ENCODE results near the gene CPTP.

DNA sequence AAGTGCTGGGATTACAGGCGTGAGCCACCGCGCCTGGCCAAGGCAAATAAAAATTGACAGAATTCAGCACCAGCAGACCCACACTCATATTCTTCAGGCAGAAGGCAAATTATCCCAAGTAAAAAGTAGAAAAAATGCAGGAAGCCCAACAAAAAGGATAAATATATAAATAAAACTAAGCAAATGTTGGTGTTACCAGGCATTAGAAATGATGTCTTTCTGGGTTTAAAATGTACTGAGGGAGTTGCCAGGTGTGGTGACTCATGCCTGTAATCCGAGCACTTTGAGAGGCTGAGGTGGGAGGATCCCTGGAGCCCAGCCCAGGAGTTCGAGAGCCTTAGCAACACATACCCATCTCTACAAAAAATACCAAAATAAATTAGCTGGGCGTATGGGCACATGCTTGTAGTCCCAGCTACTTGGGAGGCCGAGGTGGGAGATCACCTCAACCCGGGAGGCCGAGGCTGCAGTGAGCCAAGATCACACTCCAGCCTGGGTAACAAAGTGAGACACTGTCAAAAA, 6.4 kb upstream of the CPTP start:
- TF ChIP-seq, protein P1, sequence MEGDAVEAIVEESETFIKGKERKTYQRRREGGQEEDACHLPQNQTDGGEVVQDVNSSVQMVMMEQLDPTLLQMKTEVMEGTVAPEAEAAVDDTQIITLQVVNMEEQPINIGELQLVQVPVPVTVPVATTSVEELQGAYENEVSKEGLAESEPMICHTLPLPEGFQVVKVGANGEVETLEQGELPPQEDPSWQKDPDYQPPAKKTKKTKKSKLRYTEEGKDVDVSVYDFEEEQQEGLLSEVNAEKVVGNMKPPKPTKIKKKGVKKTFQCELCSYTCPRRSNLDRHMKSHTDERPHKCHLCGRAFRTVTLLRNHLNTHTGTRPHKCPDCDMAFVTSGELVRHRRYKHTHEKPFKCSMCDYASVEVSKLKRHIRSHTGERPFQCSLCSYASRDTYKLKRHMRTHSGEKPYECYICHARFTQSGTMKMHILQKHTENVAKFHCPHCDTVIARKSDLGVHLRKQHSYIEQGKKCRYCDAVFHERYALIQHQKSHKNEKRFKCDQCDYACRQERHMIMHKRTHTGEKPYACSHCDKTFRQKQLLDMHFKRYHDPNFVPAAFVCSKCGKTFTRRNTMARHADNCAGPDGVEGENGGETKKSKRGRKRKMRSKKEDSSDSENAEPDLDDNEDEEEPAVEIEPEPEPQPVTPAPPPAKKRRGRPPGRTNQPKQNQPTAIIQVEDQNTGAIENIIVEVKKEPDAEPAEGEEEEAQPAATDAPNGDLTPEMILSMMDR (IDR thresholded peaks at IDR 0.05; ENCODE audit: low read depth, low read length, missing input control): no peak
- TF ChIP-seq, protein P2, sequence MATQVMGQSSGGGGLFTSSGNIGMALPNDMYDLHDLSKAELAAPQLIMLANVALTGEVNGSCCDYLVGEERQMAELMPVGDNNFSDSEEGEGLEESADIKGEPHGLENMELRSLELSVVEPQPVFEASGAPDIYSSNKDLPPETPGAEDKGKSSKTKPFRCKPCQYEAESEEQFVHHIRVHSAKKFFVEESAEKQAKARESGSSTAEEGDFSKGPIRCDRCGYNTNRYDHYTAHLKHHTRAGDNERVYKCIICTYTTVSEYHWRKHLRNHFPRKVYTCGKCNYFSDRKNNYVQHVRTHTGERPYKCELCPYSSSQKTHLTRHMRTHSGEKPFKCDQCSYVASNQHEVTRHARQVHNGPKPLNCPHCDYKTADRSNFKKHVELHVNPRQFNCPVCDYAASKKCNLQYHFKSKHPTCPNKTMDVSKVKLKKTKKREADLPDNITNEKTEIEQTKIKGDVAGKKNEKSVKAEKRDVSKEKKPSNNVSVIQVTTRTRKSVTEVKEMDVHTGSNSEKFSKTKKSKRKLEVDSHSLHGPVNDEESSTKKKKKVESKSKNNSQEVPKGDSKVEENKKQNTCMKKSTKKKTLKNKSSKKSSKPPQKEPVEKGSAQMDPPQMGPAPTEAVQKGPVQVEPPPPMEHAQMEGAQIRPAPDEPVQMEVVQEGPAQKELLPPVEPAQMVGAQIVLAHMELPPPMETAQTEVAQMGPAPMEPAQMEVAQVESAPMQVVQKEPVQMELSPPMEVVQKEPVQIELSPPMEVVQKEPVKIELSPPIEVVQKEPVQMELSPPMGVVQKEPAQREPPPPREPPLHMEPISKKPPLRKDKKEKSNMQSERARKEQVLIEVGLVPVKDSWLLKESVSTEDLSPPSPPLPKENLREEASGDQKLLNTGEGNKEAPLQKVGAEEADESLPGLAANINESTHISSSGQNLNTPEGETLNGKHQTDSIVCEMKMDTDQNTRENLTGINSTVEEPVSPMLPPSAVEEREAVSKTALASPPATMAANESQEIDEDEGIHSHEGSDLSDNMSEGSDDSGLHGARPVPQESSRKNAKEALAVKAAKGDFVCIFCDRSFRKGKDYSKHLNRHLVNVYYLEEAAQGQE (IDR thresholded peaks at IDR 0.05): no peak
- no peak for TF ChIP-seq RAD21 (IDR thresholded peaks at IDR 0.05)
- no peak for TF ChIP-seq EGR1 (IDR thresholded peaks at IDR 0.05; ENCODE audit: low read depth in 2 of 2)
- TF ChIP-seq, protein P3, sequence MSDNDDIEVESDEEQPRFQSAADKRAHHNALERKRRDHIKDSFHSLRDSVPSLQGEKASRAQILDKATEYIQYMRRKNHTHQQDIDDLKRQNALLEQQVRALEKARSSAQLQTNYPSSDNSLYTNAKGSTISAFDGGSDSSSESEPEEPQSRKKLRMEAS (IDR thresholded peaks at IDR 0.05): no peak
- TF ChIP-seq, protein P4, sequence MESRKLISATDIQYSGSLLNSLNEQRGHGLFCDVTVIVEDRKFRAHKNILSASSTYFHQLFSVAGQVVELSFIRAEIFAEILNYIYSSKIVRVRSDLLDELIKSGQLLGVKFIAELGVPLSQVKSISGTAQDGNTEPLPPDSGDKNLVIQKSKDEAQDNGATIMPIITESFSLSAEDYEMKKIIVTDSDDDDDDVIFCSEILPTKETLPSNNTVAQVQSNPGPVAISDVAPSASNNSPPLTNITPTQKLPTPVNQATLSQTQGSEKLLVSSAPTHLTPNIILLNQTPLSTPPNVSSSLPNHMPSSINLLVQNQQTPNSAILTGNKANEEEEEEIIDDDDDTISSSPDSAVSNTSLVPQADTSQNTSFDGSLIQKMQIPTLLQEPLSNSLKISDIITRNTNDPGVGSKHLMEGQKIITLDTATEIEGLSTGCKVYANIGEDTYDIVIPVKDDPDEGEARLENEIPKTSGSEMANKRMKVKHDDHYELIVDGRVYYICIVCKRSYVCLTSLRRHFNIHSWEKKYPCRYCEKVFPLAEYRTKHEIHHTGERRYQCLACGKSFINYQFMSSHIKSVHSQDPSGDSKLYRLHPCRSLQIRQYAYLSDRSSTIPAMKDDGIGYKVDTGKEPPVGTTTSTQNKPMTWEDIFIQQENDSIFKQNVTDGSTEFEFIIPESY (IDR thresholded peaks at IDR 0.05): no peak
- TF ChIP-seq JUND (IDR thresholded peaks at IDR 0.05): peak; percentile 95 to 97
- no peak for TF ChIP-seq RXRA (IDR thresholded peaks at IDR 0.05)
- TF ChIP-seq TAF1 (conservative IDR thresholded peaks at IDR 0.05): no peak
- TF ChIP-seq FOXA2 (IDR thresholded peaks at IDR 0.05): no peak
- TF ChIP-seq GABPA (IDR thresholded peaks at IDR 0.05 in 1 of 2, conservative IDR thresholded peaks at IDR 0.05 in 1 of 2): no peak
- TF ChIP-seq SP1 (IDR thresholded peaks at IDR 0.05): no peak
- TF ChIP-seq HNF4A (conservative IDR thresholded peaks at IDR 0.05): no peak
- no peak for TF ChIP-seq YY1 (IDR thresholded peaks at IDR 0.05)
